ENCODE measurements around the gene FAM76A. TPM values are rescaled to one million over a fixed set of nuclear protein-coding genes. Genes with fewer than 3 reads are reported as not detected.

FAM76A gene
- total and polyA plus RNA-seq, 8 donors, result 3.7 to 125 (median 11.8) TPM

DNA sequence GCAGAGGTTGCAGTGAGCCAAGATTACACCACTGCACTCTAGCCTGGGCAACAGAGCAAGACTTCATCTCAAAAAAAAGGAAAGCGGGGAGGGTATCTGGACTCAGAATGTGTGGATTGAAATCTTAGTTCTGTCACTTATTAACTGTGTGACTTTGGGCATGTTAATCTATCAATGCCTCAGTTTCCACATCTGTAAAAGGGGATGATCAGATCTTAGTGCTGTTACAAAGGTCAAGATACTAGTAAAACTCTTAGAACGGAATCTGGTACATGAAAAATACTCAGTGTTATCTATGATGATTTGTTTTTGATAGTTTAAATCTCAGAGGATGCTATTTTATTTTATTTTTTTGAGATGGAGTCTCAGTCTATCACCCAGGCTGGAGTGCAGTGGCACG lies 10.5 kb downstream of the FAM76A start:
- WGBS, 5 donors, result 81 to 100% (median 96%) methylated on average over 3 of the region's 3 CpGs
- H3K27ac ChIP-seq, result no peak overlapping the region
- no peaks in the 10 kb centered on the region for H3K27me3 ChIP-seq
- peaks cover 29 to 95% (median 89%) of the 10 kb centered on the region in 4 donors for H3K36me3 ChIP-seq
- no peaks in the 10 kb centered on the region for H3K4me1 ChIP-seq
- TF ChIP-seq, protein P1, sequence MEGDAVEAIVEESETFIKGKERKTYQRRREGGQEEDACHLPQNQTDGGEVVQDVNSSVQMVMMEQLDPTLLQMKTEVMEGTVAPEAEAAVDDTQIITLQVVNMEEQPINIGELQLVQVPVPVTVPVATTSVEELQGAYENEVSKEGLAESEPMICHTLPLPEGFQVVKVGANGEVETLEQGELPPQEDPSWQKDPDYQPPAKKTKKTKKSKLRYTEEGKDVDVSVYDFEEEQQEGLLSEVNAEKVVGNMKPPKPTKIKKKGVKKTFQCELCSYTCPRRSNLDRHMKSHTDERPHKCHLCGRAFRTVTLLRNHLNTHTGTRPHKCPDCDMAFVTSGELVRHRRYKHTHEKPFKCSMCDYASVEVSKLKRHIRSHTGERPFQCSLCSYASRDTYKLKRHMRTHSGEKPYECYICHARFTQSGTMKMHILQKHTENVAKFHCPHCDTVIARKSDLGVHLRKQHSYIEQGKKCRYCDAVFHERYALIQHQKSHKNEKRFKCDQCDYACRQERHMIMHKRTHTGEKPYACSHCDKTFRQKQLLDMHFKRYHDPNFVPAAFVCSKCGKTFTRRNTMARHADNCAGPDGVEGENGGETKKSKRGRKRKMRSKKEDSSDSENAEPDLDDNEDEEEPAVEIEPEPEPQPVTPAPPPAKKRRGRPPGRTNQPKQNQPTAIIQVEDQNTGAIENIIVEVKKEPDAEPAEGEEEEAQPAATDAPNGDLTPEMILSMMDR (IDR thresholded peaks at IDR 0.05), result no peak
- no peak for TF ChIP-seq POLR2A (IDR thresholded peaks at IDR 0.05)
- TF ChIP-seq EP300 (IDR thresholded peaks at IDR 0.05), result no peak
- no peak for TF ChIP-seq POLR2AphosphoS5 (IDR thresholded peaks at IDR 0.05)
- H3K4me3 ChIP-seq, result no peak overlapping the region
- intact Hi-C loops (cut with DNase I; ENCODE audit: low total_unique reads), result no loop called here
- no peaks in the 10 kb centered on the region for H3K9me3 ChIP-seq
- no peak for DNase-seq

DNA sequence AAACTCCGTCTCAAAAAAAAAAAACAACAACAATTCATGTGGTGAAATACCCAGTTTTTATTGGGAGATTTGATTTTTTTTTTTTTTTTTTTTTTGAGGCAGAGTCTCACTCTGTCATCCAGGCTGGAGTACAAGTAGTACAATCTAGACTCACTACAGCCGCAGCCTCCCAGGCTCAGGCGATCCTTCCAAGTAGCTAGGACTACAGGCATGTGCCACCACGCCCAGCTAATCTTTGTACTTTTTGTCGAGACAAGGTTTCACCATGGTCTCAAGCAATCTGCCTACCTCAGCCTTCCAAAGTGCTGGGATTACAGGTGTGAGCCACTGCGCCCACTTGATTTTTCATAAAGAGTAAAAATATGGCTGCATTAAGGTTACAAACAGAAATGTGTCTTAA lies 15.4 kb downstream of the FAM76A start:
- TF ChIP-seq, protein P1 (IDR thresholded peaks at IDR 0.05), result no peak
- TF ChIP-seq EP300 (IDR thresholded peaks at IDR 0.05) (no peak), POLR2A (IDR thresholded peaks at IDR 0.05) (no peak), POLR2AphosphoS5 (IDR thresholded peaks at IDR 0.05) (no peak)
- Histone ChIP-seq H3K27me3 (no peaks in the 10 kb centered on the region), H3K27ac (no peak overlapping the region), H3K4me3 (no peak overlapping the region), H3K4me1 (no peaks in the 10 kb centered on the region), H3K36me3 (peaks cover 17 to 84% (median 77%) of the 10 kb centered on the region in 4 donors), H3K9me3 (no peaks in the 10 kb centered on the region)
- intact Hi-C loops (cut with DNase I; ENCODE audit: low total_unique reads), result no loop called here
- peak in 1 of 2 donors; percentile 41 for DNase-seq
- 58 to 83% (median 76%) methylated on average over 6 of the region's 6 CpGs for whole genome bisulfite sequencing, 5 donors

DNA sequence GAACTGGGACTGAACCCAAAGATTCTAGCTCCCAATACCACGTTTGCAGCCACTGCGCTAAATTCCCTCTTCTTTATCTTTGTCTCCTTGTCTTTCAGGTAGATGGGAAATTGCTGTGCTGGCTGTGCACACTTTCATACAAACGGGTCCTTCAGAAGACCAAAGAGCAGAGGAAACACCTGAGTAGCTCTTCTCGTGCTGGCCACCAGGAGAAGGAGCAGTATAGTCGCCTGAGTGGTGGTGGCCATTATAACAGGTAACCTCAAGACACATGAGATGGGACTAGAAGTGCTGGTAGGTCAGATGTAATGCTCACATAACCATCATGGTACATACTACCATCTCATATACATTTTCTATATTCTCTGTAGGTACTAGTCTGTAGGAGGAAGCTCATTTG lies 18.8 kb downstream of the FAM76A start:
- H3K27me3 ChIP-seq, result no peaks in the 10 kb centered on the region

DNA sequence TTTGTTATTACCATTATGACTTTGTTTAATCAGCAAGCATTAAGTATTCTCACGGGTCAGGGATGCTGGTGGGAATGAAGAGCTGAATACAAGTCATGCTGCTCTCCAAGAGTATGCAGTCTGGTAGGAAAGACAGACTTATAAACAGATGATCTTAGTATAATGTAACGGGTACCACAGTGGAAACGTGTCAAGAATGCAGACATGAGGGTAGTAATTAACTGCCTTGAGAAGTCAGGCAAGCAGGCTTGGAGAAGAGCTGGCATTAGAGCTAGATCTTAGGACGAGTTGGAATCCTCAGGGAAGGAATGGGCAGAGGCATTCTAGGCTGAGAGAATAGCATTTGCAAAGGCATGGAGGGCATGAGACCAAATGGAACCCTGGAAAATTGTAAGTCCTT lies 19.7 kb downstream of the FAM76A start:
- Histone ChIP-seq H3K36me3 (peaks cover 29 to 84% (median 75%) of the 10 kb centered on the region in 4 donors), H3K27me3 (no peaks in the 10 kb centered on the region), H3K4me1 (no peaks in the 10 kb centered on the region), H3K9me3 (no peaks in the 10 kb centered on the region), H3K27ac (no peak overlapping the region), H3K4me3 (no peak overlapping the region)
- TF ChIP-seq, protein P1 (IDR thresholded peaks at IDR 0.05), result no peak
- no peak for TF ChIP-seq EP300 (IDR thresholded peaks at IDR 0.05)
- no peak for TF ChIP-seq POLR2A (IDR thresholded peaks at IDR 0.05)
- TF ChIP-seq POLR2AphosphoS5 (IDR thresholded peaks at IDR 0.05), result no peak
- WGBS, 5 donors, result 84 to 94% (median 88%) methylated on average over 4 of the region's 4 CpGs
- DNase-seq, result no peak
- intact Hi-C loops (cut with DNase I; ENCODE audit: low total_unique reads), result no loop called here

More for the DNA sequence above, 18.8 kb downstream of the FAM76A start:
- no peak overlapping the region for H3K27ac ChIP-seq
- peaks cover 20 to 84% (median 74%) of the 10 kb centered on the region in 4 donors for H3K36me3 ChIP-seq
- TF ChIP-seq EP300 (IDR thresholded peaks at IDR 0.05), result no peak
- TF ChIP-seq POLR2A (IDR thresholded peaks at IDR 0.05), result no peak
- TF ChIP-seq, protein P1 (IDR thresholded peaks at IDR 0.05), result no peak
- TF ChIP-seq POLR2AphosphoS5 (IDR thresholded peaks at IDR 0.05), result no peak
- H3K4me3 ChIP-seq, result no peak overlapping the region
- no peak for DNase-seq
- intact Hi-C loops (cut with DNase I; ENCODE audit: low total_unique reads), result no loop called here
- no peaks in the 10 kb centered on the region for H3K4me1 ChIP-seq
- H3K9me3 ChIP-seq, result no peaks in the 10 kb centered on the region
- WGBS, 5 donors, result 78 to 89% (median 85%) methylated on average over 5 of the region's 5 CpGs

Data from stomach (tissue), 9 donors.